ENCODE results near the gene NOL4.

DNA sequence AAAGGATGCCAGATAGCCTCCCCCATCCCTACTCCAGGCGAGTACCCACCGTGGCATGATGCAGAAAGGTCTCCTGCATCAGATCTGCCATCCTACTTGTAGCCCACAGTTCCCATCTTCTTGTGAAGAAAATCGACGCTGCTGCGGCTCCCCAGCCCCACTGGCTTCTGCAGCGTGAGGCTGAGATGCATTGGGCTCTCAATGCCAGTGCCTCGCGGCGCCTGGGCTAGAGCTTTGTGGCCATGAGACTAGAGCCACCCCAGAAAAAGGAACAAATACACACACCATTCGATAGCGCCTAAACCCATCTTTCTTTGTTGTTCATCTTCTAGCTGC is 2.8 kb downstream of the NOL4 start:
- TF ChIP-seq, protein P1, sequence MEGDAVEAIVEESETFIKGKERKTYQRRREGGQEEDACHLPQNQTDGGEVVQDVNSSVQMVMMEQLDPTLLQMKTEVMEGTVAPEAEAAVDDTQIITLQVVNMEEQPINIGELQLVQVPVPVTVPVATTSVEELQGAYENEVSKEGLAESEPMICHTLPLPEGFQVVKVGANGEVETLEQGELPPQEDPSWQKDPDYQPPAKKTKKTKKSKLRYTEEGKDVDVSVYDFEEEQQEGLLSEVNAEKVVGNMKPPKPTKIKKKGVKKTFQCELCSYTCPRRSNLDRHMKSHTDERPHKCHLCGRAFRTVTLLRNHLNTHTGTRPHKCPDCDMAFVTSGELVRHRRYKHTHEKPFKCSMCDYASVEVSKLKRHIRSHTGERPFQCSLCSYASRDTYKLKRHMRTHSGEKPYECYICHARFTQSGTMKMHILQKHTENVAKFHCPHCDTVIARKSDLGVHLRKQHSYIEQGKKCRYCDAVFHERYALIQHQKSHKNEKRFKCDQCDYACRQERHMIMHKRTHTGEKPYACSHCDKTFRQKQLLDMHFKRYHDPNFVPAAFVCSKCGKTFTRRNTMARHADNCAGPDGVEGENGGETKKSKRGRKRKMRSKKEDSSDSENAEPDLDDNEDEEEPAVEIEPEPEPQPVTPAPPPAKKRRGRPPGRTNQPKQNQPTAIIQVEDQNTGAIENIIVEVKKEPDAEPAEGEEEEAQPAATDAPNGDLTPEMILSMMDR (IDR thresholded peaks at IDR 0.05): no peak
- TF ChIP-seq ZFX (IDR thresholded peaks at IDR 0.05; ENCODE audit: borderline replicate concordance): no peak
